D721Med (cell line): ENCODE results near the gene UBALD1.

Source experiments
- DNase-seq: peaks from one replicate; pipeline ENCODE4 v3.0.0; 2011; ENCODE audit warnings: low spot score; ENCODE audit not compliant: insufficient read length
- FAIRE-seq: peaks from 2 replicates; lab custom pipeline; 2011; peaks lifted over from hg19 to GRCh38; lab: Jason Lieb, UNC
- CTCF ChIP-seq: IDR thresholded peaks from 2 replicates; pipeline ENCODE4 v1.5.1; 2012; ENCODE audit warnings: mild to moderate bottlenecking, control low read depth; ENCODE audit not compliant: insufficient read depth; ENCODE audit errors: missing control alignments

Gene UBALD1

GRCh38 chr16:4613636-4614570, 785 bp downstream of the UBALD1 start:
- no peak for TF ChIP-seq CTCF
- no peak for DNase-seq
- FAIRE-seq = no peak

- no peak for TF ChIP-seq CTCF
- no peak for DNase-seq
- no peak for FAIRE-seq
Measured at GRCh38 chr16:4612977-4613635, 1.6 kb downstream of the UBALD1 start.

GRCh38 chr16:4612474-4612931, 2.2 kb downstream of the UBALD1 start:
- DNase-seq (no peak), FAIRE-seq (no peak)
- TF ChIP-seq CTCF = no peak

- FAIRE-seq = no peak
- no peak for TF ChIP-seq CTCF
Measured at GRCh38 chr16:4611337-4612021, 3.2 kb downstream of the UBALD1 start.

GRCh38 chr16:4610011-4611005, 4.4 kb downstream of the UBALD1 start:
- TF ChIP-seq CTCF = no peak
- DNase-seq (no peak), FAIRE-seq (no peak)

More at GRCh38 chr16:4611337-4612021, 3.2 kb downstream of the UBALD1 start:
- no peak for DNase-seq

GRCh38 chr16:4609200-4610010, 5.3 kb downstream of the UBALD1 start:
- FAIRE-seq = no peak
- TF ChIP-seq CTCF = no peak
- no peak for DNase-seq
